Measurements from ENCODE around the gene ATP6V0E1. TPM values are rescaled to one million over a fixed set of nuclear protein-coding genes. Genes with fewer than 3 reads are reported as not detected.
"Not testable (repeated sequence)": the region's sequence is repeated elsewhere in the genome, so short reads cannot be mapped to it uniquely, and the experiment has no call there.

ATP6V0E1 gene
- total RNA-seq, 1 donor from 2014 or later: 95.3 TPM

DNA sequence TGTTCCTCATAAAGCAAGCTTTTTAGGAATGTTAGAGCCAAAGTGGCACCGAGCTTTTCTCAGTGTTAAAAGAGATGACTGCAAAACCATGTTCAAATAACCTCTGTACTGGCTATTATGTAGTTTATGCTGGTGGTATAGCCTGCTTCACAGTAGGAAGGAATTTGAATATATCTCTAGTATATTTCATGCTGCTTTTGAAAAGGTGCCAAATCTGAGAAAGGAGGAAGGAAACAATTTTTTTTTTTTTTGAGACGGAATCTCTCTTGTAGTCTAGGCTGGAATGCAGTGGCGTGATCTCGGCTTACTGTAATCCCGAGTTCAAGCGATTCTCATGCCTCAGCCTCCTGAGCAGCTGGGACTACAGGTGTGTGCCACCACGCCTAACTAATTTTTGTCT, 86.1 kb downstream of the ATP6V0E1 start:
- no peaks in the 10 kb centered on the region for H3K9me3 Mint-ChIP-seq (ENCODE audit: unreplicated experiment)

DNA sequence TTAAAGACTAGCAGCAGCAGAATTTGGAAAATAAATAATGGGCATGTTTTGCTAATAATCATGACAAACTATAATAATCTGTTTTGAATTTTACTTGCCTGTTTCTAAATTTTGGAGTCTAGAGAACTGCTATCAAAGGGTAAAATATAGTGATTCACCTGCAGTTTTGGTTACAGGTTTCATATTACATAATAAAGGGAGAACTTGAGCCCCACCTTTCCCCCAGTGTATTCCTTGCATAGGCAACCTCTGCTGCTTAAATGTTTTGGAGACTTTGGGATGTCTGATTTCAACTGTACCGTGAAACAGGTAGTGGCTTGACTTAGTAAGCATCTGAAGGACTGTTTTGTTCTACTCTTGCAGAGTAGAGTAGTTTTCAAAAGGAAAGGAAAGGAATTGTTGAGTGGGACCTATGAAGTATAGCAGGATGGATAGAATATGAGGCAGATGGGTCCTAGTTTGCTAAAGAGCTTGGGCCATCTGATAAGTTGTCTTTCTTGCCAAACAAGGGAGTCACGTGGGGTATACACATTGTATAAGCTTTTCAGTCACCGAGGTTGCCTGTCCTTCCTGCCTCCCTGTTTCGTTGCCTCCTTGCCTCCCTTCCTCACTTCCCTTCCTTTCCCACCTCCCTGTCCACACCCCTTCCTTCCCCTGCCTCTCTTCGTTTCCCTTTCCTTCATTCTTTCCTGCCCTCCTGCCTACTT, 91.7 kb downstream of the ATP6V0E1 start:
- H3K27me3 Mint-ChIP-seq (ENCODE audit: unreplicated experiment): no peaks in the 10 kb centered on the region
- H3K4me3 Mint-ChIP-seq (ENCODE audit: unreplicated experiment): no peak overlapping the region
- TF ChIP-seq, protein P1, sequence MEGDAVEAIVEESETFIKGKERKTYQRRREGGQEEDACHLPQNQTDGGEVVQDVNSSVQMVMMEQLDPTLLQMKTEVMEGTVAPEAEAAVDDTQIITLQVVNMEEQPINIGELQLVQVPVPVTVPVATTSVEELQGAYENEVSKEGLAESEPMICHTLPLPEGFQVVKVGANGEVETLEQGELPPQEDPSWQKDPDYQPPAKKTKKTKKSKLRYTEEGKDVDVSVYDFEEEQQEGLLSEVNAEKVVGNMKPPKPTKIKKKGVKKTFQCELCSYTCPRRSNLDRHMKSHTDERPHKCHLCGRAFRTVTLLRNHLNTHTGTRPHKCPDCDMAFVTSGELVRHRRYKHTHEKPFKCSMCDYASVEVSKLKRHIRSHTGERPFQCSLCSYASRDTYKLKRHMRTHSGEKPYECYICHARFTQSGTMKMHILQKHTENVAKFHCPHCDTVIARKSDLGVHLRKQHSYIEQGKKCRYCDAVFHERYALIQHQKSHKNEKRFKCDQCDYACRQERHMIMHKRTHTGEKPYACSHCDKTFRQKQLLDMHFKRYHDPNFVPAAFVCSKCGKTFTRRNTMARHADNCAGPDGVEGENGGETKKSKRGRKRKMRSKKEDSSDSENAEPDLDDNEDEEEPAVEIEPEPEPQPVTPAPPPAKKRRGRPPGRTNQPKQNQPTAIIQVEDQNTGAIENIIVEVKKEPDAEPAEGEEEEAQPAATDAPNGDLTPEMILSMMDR (IDR thresholded peaks at IDR 0.05; ENCODE audit: partially characterized antibody, unreplicated experiment): no peak
- H3K27ac Mint-ChIP-seq (ENCODE audit: unreplicated experiment): no peak overlapping the region
- no peaks in the 10 kb centered on the region for H3K36me3 Mint-ChIP-seq (ENCODE audit: unreplicated experiment)
- no peaks in the 10 kb centered on the region for H3K4me1 Mint-ChIP-seq (ENCODE audit: low read depth, unreplicated experiment)
- no peak for DNase-seq
- no peaks in the 10 kb centered on the region for H3K9me3 Mint-ChIP-seq (ENCODE audit: unreplicated experiment)

More for the DNA sequence above, 86.1 kb downstream of the ATP6V0E1 start:
- no peak for DNase-seq
- TF ChIP-seq, protein P1 (IDR thresholded peaks at IDR 0.05; ENCODE audit: partially characterized antibody, unreplicated experiment): no peak
- no peak overlapping the region for H3K4me3 Mint-ChIP-seq (ENCODE audit: unreplicated experiment)
- H3K36me3 Mint-ChIP-seq (ENCODE audit: unreplicated experiment): no peaks in the 10 kb centered on the region
- no peaks in the 10 kb centered on the region for H3K4me1 Mint-ChIP-seq (ENCODE audit: low read depth, unreplicated experiment)
- H3K27ac Mint-ChIP-seq (ENCODE audit: unreplicated experiment): no peak overlapping the region
- no peaks in the 10 kb centered on the region for H3K27me3 Mint-ChIP-seq (ENCODE audit: unreplicated experiment)

DNA sequence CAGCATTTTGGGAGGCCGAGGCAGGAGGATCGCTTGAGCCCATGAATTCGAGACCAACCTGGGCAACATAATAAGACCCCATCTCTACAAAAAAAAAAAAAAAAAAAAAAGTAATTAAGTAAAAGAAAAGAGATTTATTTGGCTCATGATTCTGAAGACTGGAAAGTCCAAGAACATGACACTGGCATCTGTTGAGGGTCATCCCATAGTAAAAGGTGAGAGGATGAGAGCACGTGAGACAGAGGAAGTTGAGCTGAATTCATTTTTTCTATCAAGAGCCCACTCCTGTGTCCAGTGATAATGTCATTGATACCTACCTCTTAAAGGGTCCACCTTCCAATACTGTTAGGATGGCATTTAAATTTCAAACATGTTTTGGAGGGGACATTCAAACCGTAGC, 92.4 kb downstream of the ATP6V0E1 start:
- Mint-ChIP-seq H3K27me3 (ENCODE audit: unreplicated experiment) (no peaks in the 10 kb centered on the region), H3K4me1 (ENCODE audit: low read depth, unreplicated experiment) (no peaks in the 10 kb centered on the region), H3K4me3 (ENCODE audit: unreplicated experiment) (no peak overlapping the region), H3K27ac (ENCODE audit: unreplicated experiment) (no peak overlapping the region), H3K36me3 (ENCODE audit: unreplicated experiment) (no peaks in the 10 kb centered on the region), H3K9me3 (ENCODE audit: unreplicated experiment) (no peaks in the 10 kb centered on the region)
- TF ChIP-seq, protein P1 (IDR thresholded peaks at IDR 0.05; ENCODE audit: partially characterized antibody, unreplicated experiment): no peak
- DNase-seq: no peak

DNA sequence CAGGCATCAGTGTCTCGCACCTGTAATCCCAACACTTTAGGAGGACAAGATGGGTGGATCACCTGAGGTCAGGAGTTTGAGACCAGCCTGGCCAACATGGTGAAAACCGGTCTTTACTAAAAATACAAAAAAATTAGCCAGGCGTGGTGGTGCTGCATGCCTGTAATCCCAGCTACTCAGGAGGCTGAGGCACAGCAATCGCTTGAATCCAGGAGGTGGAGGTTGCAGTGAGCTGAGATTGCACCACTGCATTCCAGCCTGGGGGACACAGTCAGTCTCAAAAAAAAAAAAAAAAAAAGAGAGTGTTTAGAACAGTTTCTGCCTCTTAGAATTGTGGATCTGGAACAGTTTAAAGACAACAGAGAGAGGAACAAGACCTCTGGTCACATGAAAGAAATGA, 92.9 kb downstream of the ATP6V0E1 start:
- not testable (repeated sequence) for H3K4me1 Mint-ChIP-seq (ENCODE audit: low read depth, unreplicated experiment); H3K27ac Mint-ChIP-seq (ENCODE audit: unreplicated experiment); H3K27me3 Mint-ChIP-seq (ENCODE audit: unreplicated experiment); H3K36me3 Mint-ChIP-seq (ENCODE audit: unreplicated experiment); DNase-seq; H3K4me3 Mint-ChIP-seq (ENCODE audit: unreplicated experiment); H3K9me3 Mint-ChIP-seq (ENCODE audit: unreplicated experiment)

DNA sequence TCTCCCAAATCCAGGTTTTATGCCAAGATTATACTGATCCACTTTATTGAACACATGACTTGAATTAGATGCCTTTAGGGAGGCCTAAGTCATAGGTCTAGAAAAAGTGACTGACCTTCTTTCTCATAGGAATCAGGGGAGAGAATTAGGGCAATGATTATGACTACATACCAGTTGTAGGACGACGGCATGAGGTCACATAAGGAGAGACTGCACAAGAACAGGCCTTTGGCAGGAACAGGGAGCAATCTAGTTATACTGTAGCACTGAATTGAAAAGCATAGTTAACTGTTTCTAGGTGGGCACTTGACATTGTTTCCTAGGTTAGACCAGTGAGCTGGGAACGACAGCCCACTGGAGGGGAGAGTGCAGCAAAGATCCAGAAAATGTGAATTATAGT, 95.3 kb downstream of the ATP6V0E1 start:
- no peaks in the 10 kb centered on the region for H3K27me3 Mint-ChIP-seq (ENCODE audit: unreplicated experiment)
- no peaks in the 10 kb centered on the region for H3K36me3 Mint-ChIP-seq (ENCODE audit: unreplicated experiment)
- TF ChIP-seq, protein P1 (IDR thresholded peaks at IDR 0.05; ENCODE audit: partially characterized antibody, unreplicated experiment): no peak
- no peaks in the 10 kb centered on the region for H3K9me3 Mint-ChIP-seq (ENCODE audit: unreplicated experiment)
- H3K4me3 Mint-ChIP-seq (ENCODE audit: unreplicated experiment): no peak overlapping the region
- no peak overlapping the region for H3K27ac Mint-ChIP-seq (ENCODE audit: unreplicated experiment)
- no peaks in the 10 kb centered on the region for H3K4me1 Mint-ChIP-seq (ENCODE audit: low read depth, unreplicated experiment)
- no peak for DNase-seq

Other genes starting within 250 kb of the ATP6V0E1 start
- gene DUSP1, start 212.6 kb upstream of the ATP6V0E1 start, total RNA-seq (ENCODE audit: unreplicated experiment): 91.7 TPM
- 76.2 TPM for gene ERGIC1, start 149.5 kb upstream of the ATP6V0E1 start, total RNA-seq (ENCODE audit: unreplicated experiment)
- gene RPL26L1, start 24.3 kb upstream of the ATP6V0E1 start, total RNA-seq (ENCODE audit: unreplicated experiment): 50.6 TPM
- 16.6 TPM for gene CREBRF, start 72.6 kb downstream of the ATP6V0E1 start, total RNA-seq (ENCODE audit: unreplicated experiment)
- gene BNIP1, start 160.8 kb downstream of the ATP6V0E1 start, total RNA-seq (ENCODE audit: unreplicated experiment): 12.5 TPM